GM18520 (cell line): Measurements from ENCODE around the gene MPC1.

Experiments used
- ATAC-seq: cut with Tn5 transposase; IDR thresholded peaks from one replicate; pipeline ENCODE4 v1.9.1; 2021; ENCODE audit not compliant: unreplicated experiment

The MPC1 gene

DNA sequence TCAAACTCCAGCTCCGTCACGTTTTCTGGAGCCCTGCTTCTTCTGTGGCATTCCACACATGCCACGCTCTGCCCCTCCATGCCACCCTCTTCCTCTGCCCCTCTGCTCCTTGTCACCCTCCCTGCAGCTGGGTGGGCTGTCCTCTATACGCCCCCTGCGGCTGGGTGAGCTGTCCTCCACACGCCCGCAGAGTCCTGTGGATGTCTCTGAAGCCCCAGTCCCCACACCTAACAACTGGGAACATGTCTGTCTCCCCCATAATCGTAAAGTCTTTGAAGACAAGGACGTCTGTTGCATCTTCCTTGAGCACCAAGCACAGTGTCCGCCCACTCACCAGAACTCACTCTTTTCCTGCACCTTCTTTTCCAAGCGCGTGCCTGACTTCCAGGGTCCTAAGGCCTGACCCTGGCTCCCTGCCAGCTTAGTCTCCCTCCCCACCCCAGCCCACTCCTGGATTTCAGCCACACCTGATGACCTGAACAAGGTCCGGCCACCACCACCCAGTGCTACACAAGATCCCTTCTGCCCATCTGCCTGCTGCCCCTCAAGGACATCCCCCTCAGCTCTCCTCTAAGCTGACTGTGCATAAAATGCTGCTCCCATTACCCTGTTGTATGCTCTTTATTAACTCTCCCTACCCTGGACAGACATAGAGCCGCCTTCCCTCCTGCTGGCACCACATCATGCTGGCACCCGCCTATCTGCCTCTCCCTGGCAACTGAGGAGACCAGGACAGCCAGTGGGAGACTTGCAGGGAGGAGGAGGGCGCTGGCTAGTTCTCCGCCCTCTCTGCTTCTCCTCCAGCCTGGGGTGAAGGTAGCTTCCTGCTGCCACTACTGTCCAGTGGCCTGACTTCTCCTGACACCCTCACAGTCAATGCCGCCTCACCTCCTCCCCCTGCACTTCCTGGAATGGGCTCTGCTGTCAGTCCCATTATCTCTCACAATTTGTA lies 63.8 kb downstream of the MPC1 start:
- no peak for ATAC-seq

DNA sequence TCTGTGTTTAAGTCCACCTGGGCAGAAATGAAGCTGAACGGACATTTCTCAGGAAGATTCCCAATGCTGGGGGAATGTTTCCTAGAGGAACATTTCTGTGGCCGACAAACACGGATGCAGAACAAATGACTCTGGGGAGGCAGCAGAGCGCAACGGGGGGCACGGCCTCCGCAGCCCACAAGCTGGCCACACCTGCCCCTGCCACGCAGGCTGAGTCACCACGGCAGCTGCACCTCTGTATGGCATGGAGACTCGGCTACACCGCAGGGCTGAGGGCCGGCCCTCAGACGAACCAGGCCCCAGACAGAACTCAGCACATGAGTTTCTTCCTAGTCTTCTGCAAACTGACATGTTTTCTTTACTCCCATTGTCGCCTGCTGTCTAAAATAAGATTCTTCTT lies 64.5 kb downstream of the MPC1 start:
- ATAC-seq: no peak

DNA sequence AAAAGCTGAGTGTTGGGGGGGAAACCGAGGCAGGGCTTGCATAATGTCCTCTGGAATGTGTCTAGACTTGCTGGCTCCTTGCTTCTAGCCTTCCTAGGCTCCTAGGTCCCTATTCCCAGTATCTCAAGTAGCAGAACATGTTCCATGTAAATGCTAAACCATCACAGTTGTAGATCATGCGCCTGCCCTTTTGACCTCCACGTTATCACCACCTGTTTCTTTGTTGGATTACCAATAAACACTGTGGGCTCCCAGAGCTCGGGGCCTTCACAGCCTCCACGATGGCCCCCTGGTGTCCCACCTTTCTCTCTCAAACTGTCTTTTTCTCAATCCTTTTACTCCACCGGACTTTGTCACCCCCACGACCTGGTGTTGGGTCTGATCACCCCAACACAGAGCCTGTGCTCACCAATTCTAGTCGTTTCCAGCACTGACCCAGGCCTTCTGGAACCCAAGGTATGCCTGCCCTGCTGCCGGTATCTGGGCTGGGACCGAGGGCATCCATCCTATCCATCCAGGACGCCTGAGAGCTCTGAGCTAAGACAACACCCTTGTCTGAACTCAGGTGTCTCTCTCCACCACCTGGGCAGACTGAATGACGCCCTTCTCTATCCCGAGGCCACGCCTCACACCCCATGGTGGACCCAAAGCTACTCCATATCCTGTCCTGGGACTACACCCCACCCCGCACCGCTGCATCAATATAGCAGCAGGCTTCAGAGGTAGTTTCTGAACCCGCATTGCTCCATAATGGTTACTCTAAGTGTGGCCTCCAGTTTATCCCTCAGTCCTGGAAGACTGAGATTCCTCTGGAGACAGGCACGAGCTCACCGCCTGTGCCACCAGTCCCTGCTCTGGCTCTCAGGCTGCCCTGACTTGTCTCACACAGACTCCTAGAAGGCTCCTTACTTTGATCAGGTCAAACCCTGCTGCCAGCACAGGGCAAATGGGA lies 65.2 kb downstream of the MPC1 start:
- no peak for ATAC-seq

DNA sequence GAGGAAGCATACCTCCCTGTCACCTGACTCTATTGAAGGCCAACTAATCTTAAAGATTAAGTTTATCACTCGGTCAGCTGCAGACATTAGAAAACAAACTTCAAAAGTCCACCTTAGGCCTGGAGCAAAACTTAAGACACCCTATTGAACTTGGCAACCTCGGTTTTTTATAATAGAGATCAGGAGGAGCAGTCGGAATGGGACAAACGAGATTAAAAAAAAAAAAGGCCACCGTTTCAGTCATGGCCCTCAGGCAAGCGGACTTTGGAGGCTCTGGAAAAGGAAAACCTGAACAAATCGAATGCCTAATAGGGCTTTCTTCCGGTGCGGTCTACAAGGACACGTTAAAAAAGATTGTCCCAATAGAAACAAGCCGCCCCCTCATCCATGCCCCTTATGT lies 67.3 kb downstream of the MPC1 start:
- no peak for ATAC-seq
